Measurements from ENCODE around the gene SLC38A3.

- TF ChIP-seq CTCF (IDR thresholded peaks at IDR 0.05) = no peak
- no peak for TF ChIP-seq POLR2A (IDR thresholded peaks at IDR 0.05)
Measured at GRCh38 chr3:50156549-50157493, 48.2 kb upstream of the SLC38A3 start.
